ENCODE measurements around the gene TMEM120A.

The TMEM120A gene

GRCh38 chr7:75982306-75983064 is 11.9 kb downstream of the TMEM120A start:
- POLR2A ChIA-PET: no interaction called here
- no peak for DNase-seq (ENCODE audit: extremely low spot score)
- CTCF ChIA-PET: interaction anchor here (1.1 kb wide), 1 partner anchor 11 kb away, joined by 5 read pairs; no protein-coding TSS in a partner anchor

GRCh38 chr7:75981453-75982305 is 12.7 kb downstream of the TMEM120A start:
- DNase-seq (ENCODE audit: extremely low spot score): no peak
- no peak for TF ChIP-seq CTCF (IDR thresholded peaks at IDR 0.05; ENCODE audit: control extremely low read depth, extremely low read depth, low read depth, missing control alignments)
- POLR2A ChIA-PET: no interaction called here
- CTCF ChIA-PET: no interaction called here

More at GRCh38 chr7:75982306-75983064, 11.9 kb downstream of the TMEM120A start:
- TF ChIP-seq CTCF (IDR thresholded peaks at IDR 0.05; ENCODE audit: control extremely low read depth, extremely low read depth, low read depth, missing control alignments): no peak

GRCh38 chr7:75981203-75981452 is 13.3 kb downstream of the TMEM120A start:
- CTCF ChIA-PET: no interaction called here

GRCh38 chr7:75980430-75981202 is 13.8 kb downstream of the TMEM120A start:
- no peak for TF ChIP-seq CTCF (IDR thresholded peaks at IDR 0.05; ENCODE audit: control extremely low read depth, extremely low read depth, low read depth, missing control alignments)
- ChIA-PET POLR2A (no interaction called here), CTCF (no interaction called here)
- DNase-seq (ENCODE audit: extremely low spot score): no peak

More at GRCh38 chr7:75981203-75981452, 13.3 kb downstream of the TMEM120A start:
- POLR2A ChIA-PET: no interaction called here
- no peak for TF ChIP-seq CTCF (IDR thresholded peaks at IDR 0.05; ENCODE audit: control extremely low read depth, extremely low read depth, low read depth, missing control alignments)
- no peak for DNase-seq (ENCODE audit: extremely low spot score)

- ChIA-PET CTCF (no interaction called here), POLR2A (no interaction called here)
- DNase-seq (ENCODE audit: extremely low spot score): no peak
- no peak for TF ChIP-seq CTCF (IDR thresholded peaks at IDR 0.05; ENCODE audit: control extremely low read depth, extremely low read depth, low read depth, missing control alignments)
Measured at GRCh38 chr7:75979759-75980429, 14.5 kb downstream of the TMEM120A start.

- ChIA-PET POLR2A (no interaction called here), CTCF (interaction anchor here (1.1 kb wide), 1 partner anchor 12 kb away, joined by 3 read pairs; no protein-coding TSS in a partner anchor)
- no peak for DNase-seq (ENCODE audit: extremely low spot score)
- TF ChIP-seq CTCF (IDR thresholded peaks at IDR 0.05; ENCODE audit: control extremely low read depth, extremely low read depth, low read depth, missing control alignments): no peak
Measured at GRCh38 chr7:75977743-75978142, 16.7 kb downstream of the TMEM120A start.

Measured in GM10248 (cell line).